GM13977 (cell line): Measurements from ENCODE around the gene C1QBP.
A peak's percentile ranks its signal among the peaks of the same experiment; 100 is the strongest.

Experiments used
- DNase-seq: peaks from one replicate; pipeline ENCODE4 v3.0.0; 2012; ENCODE audit warnings: low spot score
- CTCF ChIP-seq: IDR thresholded peaks from 2 replicates; pipeline ENCODE4 v1.5.1; 2012; ENCODE audit warnings: mild to moderate bottlenecking, control low read depth; ENCODE audit not compliant: insufficient read depth; ENCODE audit errors: extremely low read depth, missing control alignments
- in situ Hi-C: fragments of 300-500 bp; cut with MboI; formaldehyde crosslinking; loops from one replicate; pipeline ENCODE4 v1.12.0; 2022; ENCODE audit warnings: low sequenced_read_pairs, low pct_unique_long_range_greater_than_20kb, mixed read lengths, inconsistent platforms; ENCODE audit not compliant: unreplicated experiment

Gene C1QBP

DNA sequence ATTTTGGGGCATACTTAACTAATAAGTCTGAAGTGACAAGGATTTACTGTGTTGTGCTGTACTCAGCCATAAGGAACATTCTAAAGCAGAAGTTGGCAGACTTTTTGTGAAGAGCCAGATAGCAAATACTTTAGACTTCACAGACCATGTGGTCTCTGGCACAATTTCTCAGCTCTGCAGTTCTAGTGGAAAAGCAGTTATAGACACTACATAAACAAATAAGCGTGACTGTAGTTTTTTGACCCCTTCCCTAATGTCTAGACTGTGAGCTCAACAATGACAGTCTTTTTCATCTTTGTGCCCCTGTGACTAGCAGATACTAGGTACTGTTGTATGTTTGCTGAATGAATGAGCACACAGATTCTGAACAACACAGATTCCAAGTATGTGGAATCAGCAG, 14.0 kb downstream of the C1QBP start:
- no peak for TF ChIP-seq CTCF
- DNase-seq, result no peak
- in situ Hi-C loops, result no loop called here

DNA sequence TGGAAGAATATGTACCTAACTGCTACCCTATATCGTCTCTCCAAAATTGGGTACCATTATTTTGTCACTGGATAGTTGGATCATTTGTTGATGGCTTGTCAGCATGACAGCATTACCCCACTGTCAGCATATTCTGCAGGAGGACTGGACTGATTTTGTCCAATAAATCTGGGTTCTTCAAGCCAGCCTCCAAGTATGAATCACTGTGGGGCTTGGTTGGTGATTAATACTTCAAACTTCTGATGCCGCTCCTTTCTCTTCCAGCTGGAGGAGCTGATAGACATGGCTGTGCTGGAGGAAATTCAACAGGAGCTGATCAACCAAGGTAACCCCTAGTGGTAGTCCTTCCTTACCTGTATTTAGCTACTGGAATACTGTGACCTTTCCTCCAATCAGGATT, 16.4 kb downstream of the C1QBP start:
- in situ Hi-C loops, result no loop called here
- no peak for TF ChIP-seq CTCF
- no peak for DNase-seq

DNA sequence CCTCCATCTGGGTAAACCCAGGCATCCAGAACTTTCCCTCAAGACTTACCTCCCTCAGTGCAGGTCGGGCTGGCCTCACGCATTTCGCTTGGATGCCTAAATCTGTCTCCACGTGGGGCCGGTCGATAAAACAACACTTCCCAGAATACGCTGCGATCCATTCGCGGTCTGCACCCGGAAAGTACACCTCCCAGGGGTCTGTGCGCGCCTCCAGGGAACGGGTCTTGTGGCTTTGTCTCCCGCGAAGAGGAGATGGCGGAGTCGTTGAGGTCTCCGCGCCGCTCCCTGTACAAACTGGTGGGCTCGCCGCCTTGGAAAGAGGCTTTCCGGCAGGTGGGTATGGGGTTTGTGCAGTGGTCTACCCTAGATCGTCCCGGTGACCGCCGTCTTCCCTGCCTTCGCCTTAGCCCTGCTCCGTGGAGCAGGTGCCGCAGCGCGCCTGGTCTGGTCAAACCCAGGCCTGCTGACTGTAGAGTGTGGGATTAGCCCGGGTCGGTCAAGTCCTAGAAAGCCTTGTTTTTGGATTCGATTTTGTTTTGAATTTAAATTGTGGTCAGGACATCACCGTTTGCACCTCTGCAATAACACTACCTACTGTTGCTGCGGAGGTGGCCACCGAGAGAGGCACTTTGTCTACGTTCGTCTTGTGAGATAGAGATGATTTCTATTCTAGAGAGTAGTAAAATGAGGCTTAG, 18.8 kb downstream of the C1QBP start, which contains the start of gene RPAIN:
TSS of gene RPAIN (plus strand) at position 224 of the 695 bp plus-strand sequence. CDS start at position 253, 29 bp downstream.
- in situ Hi-C loops, result no loop called here
- DNase-seq, result peak; percentile 84
- no peak for TF ChIP-seq CTCF

- in situ Hi-C loops, result no loop called here
Measured at GRCh38 chr17:5419356-5419958, 19.5 kb downstream of the C1QBP start, which contains the start of gene NUP88. Gene NUP88, minus strand, starts transcription at chr17:5419662. Its CDS starts 12 bp downstream, at chr17:5419650.

GRCh38 chr17:5418858-5419355, 20.0 kb downstream of the C1QBP start:
- in situ Hi-C loops, result no loop called here
- no peak for TF ChIP-seq CTCF
- DNase-seq, result peak; percentile 77

More at GRCh38 chr17:5419356-5419958, 19.5 kb downstream of the C1QBP start, which contains the start of gene NUP88:
- TF ChIP-seq CTCF, result no peak
- DNase-seq, result peak; percentile 93

GRCh38 chr17:5416901-5417300, 22.1 kb downstream of the C1QBP start:
- DNase-seq, result no peak
- no peak for TF ChIP-seq CTCF
- in situ Hi-C loops, result no loop called here
